HG02571 (cell line): ENCODE measurements around the gene ZNF648.
"Not testable (repeated sequence)": the region's sequence is repeated elsewhere in the genome, so short reads cannot be mapped to it uniquely, and the experiment has no call there.

Source experiments
- ATAC-seq: cut with Tn5 transposase; IDR thresholded peaks from one replicate; pipeline ENCODE4 v1.9.1; 2021; ENCODE audit warnings: mild to moderate bottlenecking, moderate library complexity; ENCODE audit not compliant: unreplicated experiment

Gene ZNF648

DNA sequence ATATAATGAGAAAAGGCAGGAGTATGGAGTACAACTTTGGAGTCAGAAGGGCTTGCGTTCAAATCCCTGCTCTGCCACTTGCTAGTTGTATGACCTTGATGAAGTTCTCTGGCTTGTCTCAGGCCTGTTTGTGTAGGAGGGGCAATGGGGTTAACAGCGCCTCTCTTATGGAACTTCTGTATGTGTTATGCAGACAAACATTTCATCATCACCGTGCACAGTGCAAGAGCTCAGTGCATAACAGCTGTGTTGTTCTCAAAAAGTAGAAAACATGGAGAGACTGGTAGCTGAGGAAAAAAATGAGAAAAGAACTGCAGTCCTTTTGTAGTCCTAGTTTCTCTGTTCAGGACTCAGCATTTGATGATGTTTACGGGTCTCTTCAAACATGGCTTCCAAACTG is 10.4 kb upstream of the ZNF648 start:
- no peak for ATAC-seq

DNA sequence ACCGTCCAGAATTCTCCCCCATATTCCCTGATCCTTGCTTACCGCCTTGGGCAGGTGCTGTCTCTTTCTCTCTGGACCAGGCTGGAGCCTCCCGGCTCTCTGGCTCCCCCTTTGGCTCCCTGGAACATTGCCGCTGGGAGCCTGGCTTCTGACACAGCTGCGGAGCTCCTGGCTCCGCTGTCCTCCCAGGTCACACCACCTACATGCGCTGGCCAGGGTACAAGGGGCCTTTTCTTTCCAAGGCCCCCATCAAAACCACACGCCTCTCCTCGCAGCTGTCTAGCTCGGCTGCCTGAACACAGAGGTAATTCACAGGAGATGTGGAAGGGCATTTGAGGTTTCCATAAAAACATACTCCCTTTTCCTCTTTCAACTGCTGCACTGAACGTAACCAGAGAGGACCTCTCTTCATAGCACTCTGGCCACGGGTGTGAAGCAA is 7.5 kb upstream of the ZNF648 start:
- no peak for ATAC-seq

DNA sequence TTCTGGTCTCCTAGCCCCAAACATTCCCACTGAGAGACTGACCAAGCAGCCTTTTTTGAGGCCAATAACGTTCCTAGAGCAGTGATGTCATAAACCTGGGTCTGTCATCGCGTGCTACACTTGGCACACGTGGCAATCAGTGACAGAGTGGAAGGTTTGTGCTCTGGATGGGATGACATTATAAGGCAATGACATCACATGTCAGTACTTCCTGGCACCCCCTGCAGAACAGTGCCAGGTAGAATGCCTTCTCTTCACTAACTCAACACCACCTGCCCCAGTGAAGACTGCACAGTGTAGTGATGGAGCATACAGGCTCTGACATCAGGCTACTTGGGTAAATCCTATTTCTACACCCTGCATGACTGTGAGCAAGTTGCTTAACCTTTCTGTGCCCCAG is 5.4 kb upstream of the ZNF648 start:
- no peak for ATAC-seq

DNA sequence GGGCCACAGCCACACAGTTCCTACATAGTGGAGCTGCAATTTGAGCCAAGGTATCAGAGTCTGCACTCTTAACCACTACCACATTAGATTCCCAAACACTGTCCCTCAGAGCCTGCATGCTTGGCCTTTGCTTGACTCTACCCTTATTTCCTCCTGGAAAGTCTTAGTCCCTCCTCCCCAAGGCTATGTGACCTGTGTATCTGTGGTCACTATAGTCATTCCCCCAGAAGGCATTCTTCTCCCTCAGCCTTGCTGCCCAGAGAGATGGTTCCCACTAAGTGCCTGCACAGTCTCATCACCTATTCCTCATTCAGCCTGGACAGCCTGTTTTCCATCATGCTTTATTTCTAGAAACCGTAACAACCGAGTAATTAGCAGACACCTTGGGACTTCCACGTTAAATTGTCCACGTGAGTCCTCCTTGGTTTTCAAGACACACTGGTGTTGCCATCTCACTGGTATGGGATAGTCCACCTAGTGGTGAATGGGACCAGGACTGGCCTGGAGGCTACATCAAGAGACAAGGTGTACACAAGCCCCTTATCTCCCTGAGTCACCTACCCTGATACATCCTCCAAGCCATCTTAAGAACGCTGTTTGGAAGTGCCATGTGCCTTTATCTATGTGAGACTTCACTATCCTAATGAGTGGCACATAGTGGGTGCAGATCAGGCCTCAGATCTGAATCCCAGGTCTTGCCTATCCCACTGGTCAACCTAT is 3.8 kb upstream of the ZNF648 start:
- ATAC-seq: no peak

DNA sequence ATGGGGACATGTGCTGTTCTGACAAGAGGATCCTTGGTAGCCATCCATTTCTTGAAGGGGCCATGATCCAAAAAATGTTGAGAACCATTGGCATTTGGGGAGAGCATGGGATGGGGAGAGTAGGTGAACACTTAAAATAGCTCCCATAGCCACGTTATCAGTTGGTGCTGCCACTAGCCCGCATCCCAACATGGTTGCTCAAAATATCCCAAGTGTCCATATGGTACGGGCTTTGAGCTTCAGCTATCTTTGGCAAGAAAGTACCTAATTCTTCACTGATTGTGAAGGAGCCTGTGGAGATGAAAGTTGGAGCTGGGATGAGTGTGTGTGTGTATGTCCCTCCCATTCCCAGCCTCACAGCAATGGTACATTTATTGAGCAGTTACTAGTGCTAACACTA is 3.1 kb upstream of the ZNF648 start:
- no peak for ATAC-seq

DNA sequence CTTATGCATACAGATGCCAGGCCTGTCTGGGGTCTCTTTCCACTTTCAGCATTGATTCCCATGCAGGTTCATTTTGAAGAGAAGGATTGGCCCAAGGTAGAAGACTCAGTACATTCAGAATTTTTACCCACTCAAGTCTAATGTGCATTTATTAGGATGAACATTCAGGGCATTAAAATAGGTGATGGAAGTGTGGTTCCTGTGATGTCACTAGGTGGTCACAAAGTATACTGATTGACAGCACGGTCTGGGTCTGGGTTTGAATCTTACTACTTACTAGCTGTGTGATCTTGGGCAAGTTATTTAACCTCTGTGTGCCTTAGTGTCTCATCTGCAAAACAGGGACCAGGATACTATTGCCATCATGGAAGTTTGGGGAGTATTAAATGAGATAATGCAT is 711 bp upstream of the ZNF648 start:
- no peak for ATAC-seq

DNA sequence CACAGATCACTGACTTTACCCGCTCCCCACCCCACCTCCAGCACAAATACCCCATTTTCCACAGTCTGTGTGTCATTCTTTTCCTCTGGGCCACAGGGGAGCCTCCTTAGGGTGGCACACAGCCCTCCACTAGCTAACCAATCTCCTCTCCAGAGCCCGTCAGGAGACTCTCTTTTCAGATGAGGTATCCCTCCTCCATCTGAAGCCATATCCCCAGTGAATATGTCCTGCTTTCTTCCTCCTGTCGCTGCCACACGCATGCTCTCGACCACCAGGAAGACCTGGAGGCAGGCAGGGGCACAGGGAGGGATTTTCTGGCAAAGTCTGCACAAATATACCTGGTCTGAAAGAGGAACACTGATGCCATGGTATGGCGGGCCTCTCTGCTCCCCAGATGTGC is 635 bp downstream of the ZNF648 start:
- no peak for ATAC-seq

DNA sequence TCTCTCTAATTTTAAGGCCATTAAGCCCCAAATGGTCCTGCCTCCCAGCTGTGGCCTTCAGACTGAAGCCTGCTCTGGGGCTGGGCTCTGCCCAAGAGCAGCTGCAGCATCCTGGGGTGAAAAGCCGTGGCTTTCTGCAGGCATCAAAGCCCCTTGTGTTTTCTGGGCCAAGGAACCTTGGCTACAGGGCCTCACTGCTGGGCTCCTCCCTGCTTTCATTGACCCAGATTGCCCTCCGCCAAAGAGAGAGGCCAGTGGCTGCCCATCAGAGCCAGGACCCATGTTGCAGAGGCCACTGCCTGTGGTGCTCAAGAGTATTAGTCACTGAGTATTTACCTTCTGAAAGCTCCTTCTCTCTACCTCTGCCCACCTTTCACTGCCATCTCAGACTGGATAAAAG is 1.6 kb downstream of the ZNF648 start:
- ATAC-seq: no peak

DNA sequence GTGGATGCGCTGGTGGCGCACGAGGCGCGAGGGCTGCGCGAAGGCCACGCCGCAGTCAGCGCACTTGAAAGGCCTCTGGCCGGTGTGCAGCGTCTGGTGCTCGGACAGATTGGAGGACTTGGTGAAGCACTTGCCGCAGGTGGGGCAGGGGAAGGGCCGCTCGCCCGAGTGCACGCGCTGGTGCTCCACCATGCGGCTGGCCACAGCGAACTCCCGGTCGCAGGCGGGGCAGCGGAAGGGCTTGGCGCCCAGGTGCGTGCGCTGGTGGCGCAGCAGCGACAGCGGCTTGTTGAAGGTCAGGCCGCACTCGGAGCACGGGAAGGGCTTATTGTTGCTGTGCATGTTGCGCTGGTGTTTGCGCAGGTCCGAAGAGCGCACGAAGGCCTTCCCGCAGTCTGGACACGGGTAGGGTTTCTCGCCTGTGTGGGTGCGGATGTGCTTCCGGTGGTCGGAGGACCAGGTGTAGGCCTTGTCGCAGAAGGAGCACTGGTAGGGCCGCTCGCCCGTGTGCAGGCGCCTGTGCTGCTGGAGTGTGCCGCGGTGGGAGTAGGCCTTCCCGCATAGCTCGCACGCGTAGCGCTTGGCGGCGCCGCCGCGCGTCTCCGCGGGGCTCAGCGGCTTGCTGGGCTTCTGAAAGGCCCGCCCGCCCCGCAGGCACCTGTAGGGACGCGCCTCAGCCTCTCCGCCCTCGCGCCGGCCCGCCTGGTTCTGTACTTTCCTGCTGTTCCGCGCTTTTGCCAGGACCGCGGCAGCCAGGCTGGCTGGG is 4.7 kb downstream of the ZNF648 start:
- ATAC-seq: no peak

DNA sequence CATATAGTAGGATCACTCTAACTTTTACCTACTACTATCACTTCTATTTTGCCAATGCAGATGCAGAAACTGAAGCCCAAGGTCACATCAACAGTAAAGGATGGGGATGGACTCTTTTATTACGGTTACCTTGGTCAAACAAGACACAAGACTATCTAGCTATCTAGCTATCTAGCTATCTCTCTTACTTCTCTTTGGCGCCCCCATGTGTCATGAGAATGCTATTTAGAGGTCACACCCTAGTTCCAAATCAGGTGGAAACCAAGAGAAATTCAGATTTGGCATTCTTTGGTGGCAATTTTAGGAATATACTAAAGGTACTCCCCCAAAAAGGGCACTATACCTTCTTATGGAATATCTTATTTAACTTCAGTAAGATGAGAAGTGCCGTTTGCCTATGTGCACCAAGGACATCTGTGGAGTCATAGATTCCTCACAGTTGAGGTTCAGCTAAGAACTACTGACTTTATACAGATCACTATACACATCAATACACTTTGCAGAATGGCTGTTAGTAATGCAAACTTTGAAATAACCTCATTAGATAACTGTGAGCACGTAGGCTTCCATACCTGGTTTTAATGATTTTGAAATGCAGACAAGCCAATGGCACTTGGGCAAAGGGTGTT is 6.7 kb downstream of the ZNF648 start:
- ATAC-seq: no peak

DNA sequence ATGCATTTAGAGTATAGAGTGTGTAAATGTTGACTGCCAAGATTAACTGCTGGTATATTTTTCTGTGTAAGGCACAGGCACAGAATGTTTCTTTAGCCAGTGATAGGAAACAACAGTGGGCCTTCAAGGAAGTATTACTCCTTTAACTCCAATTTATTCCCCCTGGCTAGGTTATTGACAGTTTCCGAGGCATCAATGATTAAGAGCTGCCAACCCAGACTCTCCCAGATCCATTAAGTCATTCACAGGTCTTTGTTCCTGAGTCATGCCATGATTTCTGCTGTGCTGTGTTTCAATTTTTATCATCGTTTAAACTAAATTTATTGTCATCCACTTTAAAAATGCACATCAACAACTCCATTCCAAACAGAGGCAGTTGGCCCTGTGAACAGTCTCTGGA is 9.2 kb downstream of the ZNF648 start:
- ATAC-seq: no peak

DNA sequence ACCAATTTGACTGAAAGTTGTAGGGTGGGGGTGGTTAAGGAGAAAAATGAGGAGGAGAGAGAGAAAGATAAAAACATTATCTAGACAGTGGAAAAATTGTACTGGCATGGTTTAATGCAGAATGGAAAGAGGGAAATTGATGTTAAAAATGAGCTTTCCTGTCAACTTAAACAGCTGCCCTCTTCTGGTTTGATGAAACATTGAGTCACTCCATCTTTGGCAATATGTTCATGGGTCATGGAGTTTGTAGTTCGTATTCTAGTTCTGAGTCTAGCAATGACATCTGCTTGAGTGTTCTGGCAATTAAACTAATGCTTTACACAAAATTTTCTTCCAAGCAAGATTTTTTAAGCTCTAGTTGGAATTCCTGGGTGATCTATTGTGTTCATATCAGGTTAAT is 9.6 kb downstream of the ZNF648 start:
- no peak for ATAC-seq

DNA sequence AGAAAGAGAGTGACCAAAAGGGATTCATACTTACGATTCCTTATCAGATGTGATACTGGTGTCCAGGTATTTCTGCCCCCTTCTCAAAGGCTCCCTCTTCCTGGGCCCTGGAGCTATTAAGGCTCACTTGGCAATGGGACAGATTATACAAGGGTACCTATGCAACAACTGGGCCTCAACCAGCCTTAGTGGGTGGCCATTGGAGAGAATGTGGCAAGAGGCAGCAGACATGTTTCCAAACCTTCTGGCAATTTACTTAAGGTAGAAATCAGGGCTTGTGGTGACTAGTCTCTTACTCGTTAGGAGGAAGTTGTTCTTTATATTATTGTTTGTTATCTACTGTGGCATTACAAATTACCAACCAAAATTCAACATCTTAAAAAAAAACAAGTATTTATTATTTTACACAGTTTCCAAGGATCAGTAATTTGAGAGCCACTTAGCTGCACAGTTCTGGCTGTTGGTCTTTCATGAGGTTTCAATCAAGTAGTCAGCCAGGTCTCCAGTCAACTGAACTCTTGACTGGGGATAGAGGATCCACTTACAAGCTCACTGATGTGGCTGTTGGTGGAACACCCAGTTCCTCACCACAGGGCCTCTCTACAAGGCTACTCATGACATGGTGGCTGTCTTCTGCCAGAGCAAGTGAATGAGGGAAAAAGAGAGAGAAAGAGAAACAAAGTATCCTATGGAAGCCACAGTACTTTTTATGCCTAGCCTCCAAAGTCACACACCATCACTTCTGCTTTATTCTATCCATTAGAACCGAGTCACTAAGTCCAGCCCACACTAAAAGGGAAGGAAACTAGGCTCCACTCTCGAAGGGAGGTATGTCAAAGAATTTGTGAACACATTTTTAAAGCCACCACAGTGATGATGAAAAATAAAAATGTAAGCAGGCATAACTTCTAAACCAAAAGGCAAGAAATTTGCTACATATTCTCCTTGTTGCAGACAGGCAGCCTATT is 10.7 kb downstream of the ZNF648 start:
- ATAC-seq: no peak

DNA sequence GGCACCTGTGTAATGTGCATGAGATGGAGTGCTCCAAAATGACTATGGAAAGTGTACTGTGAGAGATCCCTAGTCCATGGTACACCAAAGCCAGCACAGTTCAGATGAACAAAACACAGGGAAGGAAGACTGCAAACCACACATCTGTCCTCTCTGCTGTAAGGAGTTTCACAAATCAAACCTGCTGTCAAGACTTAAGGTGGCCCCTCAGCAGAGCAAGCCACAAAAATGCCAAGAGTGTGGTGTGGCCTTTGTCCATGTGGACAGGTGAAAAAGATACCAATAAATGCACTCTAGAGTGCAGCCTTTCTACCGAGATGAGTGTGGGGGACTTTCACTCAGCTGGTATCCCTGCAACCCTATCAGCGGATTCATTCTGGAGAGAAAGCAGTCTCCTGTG is 12.9 kb downstream of the ZNF648 start:
- no peak for ATAC-seq

DNA sequence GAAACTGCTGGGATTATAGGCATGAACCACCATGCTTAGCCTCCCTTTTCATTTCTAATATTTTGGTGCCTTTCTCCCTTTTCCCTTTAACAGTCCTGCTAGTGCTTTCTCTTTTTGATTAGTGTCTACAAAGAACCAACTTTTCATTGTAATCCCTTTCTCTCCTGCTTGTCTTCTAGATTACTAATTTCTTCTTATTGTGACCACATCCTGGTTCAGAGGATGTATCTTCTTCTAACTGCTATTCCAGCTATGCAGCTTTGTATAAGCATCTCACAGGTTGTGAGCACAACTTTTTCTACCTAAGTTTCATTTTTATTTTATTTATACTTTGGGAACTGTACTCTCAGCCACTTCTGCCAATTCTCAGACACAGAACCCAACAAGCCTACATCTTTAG is 14.7 kb downstream of the ZNF648 start:
- ATAC-seq: no peak

DNA sequence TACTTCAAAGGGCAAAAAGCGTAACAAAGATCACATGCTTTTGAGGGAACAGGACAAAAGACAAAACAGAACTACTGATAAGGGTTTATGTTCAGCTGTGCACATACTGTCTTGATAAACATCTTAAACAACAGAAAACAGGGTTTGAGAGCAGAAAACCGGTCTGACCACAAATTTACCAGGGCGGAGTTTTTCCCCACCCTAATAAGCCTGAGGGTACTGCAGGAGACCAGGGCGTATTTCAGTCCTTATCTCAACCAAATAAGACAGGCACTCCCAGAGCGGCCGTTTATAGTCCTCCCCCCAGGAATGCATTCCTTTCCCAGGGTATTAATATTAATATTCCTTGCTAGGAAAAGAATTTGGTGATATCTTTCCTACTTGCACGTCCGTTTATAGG is 16.0 kb downstream of the ZNF648 start:
- ATAC-seq: not testable (repeated sequence)

DNA sequence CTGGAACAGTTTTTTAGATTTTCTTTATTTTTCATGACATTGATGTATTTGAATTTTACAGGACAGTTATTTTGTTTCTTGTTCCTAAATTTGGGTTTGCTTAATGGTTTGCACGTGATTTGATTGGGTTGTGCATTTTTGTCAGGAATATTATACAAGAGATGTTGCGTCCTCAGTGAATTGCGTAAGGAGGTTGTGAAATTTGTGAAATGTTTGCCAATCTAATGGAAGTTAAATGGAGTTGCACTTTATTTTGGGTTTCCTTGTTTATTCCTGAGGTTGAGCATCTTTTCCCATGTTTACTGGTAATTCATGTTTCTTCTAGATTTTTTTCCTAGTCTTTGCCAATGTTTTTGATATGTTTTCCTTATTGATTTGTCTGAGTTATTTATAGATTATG is 19.9 kb downstream of the ZNF648 start:
- ATAC-seq: no peak

DNA sequence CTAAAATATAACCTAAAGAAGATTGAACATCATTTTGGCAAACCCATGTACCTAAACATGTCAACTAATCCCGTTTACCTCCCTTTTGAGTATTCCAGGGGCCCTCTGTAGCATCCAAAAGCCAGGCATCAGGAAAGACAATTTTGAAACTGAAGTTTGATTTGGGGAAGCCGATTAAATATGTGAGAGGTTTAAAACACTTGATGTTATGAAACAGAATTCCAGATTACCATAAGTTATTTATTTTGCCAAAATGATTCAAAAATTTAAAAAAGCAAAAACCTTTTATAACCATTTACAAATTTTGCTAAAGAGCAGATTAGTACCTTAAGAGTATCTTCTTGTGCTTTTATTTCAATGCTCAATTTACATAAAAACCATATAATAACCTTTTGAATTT is 23.3 kb downstream of the ZNF648 start:
- no peak for ATAC-seq

DNA sequence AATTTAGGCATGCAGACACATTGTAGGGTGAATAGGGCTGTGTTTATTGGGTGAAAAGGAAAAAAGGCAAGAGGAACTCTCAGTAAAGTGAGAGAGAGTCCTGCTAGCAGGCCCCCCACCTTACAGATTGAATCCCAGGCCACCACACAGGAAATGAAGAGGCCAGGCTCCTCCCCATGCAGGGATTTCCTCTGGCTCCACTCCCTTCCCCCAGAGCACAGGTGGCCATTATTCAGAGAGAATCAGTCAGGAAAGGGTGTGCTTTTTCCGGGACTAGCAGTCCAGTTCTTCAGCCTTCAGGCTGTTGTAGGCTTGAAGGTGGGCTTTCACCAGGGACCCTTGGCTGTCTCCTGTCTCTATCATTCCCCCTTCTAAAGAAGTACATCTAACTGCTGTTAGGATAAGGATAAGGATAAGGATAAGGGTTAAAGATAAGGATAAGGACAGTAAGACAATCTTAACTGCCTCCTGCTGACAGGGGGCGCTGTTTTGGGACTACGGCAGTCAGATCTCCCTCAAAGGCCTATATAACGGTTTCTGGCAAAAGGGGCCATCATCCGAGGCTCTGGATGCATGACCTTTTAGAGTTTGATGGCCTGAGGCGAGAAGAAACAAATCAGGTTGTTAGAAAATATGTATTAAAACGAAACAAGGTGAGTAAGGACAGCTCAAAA is 26.3 kb downstream of the ZNF648 start:
- ATAC-seq: no peak

DNA sequence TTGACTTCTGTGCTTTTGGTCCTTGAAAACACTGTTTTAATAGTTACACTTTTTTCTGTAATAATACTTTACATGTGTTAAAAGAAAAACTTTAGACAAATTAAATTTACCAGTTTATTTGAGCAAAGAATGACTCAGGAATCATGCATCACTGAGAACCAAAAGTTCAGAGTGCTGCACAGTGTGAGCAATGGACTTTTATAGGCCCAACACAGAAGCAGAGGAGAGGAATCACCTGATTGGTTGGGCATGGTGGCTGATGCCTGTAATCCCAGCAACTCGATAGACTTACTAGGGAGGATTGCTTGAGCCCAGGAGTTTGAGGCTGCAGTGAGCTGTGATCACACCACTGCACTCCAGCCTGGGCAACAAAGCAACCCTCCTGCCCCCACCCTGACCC is 29.3 kb downstream of the ZNF648 start:
- ATAC-seq: no peak
